GM19099 (cell line): ENCODE results near the gene UGT1A8.
"Not testable (repeated sequence)": the region's sequence is repeated elsewhere in the genome, so short reads cannot be mapped to it uniquely, and the experiment has no call there.

ENCODE experiments used
- POLR2A ChIP-seq: IDR thresholded peaks from 3 replicates; pipeline ENCODE4 v1.6.1; 2011; ENCODE audit warnings: low read depth; ENCODE audit not compliant: insufficient read length; ENCODE audit errors: extremely low read depth

UGT1A8 gene

DNA sequence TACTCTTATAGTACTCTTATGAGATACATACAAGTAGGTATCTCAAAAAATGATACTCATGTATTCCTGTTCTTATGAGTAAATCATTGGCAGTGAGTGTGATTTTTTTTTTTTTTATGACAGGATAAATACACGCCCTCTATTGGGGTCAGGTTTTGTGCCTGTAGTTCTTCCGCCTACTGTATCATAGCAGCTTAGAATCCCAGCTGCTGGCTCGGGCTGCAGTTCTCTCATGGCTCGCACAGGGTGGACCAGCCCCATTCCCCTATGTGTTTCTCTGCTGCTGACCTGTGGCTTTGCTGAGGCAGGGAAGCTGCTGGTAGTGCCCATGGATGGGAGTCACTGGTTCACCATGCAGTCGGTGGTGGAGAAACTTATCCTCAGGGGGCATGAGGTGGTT, at the start of gene UGT1A8:
Gene UGT1A8 (plus strand): TSS at position 158 of the 400 bp plus-strand sequence. CDS start 75 bp downstream, at position 233.
- TF ChIP-seq POLR2A = not testable (repeated sequence)

DNA sequence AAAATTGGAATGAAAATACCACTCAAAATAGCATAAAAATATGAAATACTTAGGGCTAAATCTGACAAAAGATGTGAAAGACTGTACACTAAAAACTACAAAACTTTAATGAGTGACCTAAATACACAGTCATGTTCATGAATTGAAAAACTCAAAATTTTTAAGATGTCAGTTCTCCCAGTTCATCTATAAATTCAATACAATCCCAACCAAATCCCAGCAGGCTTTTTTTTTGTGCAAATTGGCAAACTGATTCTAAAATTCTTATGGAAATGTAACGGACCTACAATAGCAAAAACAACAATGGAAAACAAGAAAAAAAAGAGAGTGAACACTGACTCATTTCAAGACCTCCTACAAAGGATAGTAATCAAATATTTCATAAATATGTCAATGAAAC, 46.4 kb upstream of the UGT1A8 start:
- no peak for TF ChIP-seq POLR2A

DNA sequence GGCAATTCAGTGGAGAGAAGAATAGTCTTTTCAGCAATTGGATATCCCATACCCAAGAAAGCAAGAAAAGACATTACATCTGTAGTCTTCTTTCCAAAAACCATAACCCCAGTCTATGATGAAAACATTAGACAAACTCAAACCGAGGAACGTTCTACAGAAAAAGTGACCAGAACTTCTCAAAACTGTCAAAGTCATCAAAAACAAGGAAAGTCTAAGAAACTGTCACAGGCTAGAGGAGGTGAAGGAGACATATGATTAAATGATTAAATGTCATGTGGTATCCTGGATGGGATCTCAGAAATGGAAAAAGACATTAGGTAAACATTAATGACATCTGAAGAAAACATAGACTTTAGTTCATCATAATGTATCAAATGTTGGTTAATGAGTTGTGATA, 46.0 kb upstream of the UGT1A8 start:
- TF ChIP-seq POLR2A = no peak

DNA sequence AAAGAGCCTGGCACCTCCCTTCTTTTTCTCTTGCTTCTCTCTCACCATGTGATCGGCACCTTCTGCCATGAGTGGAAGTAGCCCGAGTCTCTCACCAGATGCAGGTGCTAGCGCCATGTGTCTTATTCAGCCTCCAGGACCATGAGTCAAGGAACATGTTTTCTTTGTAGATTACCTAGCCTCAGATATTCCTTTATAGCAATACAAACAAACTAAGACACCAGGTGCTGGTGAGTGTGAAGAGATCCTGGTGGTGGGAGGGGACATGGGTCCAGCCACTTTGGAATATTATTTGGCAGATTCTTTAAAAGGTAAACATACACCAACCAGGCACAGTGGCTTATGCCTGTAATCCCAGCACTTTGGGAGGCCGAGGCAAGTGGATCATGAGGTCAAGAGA, 45.0 kb upstream of the UGT1A8 start:
- no peak for TF ChIP-seq POLR2A

DNA sequence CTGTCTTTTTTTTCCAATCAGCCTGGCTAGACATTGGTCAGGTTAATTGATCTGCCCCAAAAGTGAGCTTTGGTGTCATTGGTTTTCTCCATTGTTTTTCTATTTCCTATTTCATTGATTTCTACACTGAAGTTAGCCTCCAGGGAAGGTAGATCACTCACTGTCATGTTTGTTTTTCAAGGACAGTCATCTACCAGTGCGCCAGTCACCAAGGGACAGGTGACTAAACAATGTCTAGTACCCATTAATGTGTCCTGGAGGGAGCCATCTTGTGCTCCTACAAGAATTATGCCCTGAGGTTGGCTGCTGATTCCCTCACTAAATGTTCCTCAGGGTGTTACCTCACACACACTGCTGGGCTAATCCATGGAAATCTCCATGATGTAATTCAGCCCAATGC, 33.2 kb upstream of the UGT1A8 start:
- no peak for TF ChIP-seq POLR2A

DNA sequence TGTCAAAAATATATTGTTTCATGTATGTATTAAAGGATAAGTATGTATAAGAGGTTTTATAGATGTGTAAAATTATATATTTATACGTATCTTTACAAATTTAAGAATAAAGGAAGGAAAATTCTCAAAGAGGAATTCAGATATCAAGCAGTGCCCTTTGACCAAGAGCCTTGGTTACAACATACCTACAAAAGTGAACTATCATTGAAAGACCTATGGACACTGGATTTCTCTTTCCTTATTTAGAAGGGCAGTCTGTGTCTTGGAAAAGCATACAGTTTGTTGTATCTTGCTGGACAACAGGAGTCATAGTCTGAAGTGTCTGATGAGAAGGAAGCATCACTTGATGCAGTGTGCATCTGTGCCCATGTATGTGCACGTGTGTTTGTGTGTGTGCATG, 29.0 kb upstream of the UGT1A8 start:
- TF ChIP-seq POLR2A = no peak

DNA sequence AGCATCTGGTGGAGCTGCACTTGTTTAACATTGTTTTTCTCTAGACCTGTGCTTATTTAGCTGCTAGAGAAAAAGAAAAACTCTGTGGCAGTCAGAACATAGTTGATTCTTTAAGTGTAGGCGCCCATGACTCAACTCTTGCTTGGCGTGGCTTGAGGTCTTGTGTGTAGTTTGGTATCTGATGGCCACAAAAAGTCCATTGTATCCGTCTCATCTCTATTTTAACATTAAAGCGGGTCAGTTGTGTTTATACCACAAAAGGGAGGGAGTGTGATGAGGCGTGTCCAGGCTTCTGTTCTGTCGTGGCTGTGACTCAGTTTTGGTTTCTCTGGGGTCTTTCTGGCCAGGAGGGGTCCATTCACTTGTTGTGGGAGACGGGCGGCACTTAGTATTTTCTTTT, 24.2 kb upstream of the UGT1A8 start:
- TF ChIP-seq POLR2A = no peak

DNA sequence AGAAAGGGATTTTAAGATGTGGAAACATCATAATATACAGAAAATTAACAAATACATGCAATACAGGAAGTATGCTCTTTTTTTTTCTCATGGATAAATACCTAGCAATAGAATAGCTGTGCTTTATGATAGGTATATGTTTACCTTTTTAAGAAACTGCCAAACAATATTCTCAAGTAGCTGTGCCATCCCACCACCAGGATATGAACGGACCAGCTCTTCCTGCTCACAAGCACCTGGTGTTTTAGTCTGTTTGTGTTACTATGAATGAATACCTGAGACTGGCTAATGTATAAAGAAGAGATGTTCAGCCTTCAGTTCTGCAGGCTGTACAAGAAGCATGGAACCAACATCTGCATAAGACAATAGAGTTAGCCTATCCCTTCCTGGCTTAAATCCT, 19.9 kb upstream of the UGT1A8 start:
- no peak for TF ChIP-seq POLR2A

DNA sequence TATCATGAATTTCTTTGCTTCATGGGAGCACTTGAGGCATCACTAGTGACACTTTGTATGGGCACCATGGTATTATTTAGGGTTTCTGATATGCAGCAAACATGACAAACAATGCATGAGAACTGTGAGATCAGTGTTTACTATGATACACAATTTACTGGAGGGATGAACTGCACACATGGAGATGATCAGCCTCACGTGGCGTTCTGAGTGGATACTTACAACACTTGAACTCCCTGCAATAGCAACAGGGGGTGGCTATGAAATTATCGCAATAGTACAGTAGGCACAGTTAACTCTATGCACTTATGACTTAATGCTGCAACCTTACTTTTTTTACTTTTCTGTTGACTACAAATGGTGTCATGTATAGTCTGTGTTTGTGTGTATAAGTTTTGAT, 18.5 kb upstream of the UGT1A8 start:
- no peak for TF ChIP-seq POLR2A

DNA sequence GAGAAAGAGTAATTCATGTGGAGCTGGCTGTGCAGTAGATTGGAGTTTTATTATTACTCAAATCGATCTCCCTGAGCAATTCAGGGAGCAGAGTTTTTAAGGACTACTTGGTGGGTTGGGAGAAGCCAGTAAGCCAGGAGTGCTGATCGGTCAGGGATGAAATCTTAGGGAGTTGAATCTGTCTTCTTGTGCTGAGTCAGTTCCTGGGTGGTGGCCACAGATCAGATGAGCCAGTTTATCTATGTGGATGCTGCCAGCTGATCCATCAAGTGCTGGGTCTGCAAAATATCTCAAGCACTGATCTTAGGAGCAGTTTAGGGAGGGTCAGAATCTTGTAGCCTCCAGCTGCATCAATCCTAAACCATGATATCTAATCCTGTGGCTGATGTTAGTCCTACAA, 17.0 kb upstream of the UGT1A8 start:
- TF ChIP-seq POLR2A = no peak

DNA sequence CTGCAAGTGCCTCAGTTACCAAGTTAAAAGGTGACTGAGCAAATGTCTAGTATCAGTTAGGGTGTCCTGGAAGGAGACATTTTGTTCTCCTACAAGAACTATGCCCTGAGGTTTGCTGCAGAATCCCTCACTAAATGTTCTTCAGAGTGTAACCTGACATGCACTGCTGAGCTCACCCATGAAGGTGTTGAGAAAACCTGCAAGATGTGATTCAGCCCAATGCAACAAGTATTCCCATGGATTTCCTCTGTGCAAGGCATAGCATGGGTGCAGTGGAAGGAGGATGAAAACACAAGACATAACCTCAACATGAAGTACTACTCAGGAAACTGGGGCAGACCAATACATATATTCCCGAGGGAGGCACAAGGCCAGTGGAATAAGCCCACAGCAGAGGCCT, 15.4 kb upstream of the UGT1A8 start:
- TF ChIP-seq POLR2A = no peak

DNA sequence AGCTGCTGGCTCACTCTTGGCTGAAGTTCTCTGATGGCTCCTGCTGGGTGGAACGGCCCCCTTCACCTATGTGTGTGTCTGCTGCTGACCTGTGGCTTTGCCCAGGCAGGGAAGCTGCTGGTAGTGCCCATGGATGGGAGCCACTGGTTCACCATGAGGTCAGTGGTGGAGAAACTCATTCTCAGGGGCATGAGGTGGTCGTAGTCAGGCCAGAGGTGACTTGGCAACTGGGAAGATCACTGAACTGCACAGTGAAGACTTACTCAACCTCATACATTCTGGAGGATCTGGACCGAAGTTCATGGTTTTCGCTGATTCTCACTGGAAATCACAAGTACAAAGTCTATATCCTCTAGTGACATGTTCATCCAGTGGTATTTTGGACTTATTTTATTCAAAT, 13.9 kb upstream of the UGT1A8 start:
- TF ChIP-seq POLR2A = no peak

DNA sequence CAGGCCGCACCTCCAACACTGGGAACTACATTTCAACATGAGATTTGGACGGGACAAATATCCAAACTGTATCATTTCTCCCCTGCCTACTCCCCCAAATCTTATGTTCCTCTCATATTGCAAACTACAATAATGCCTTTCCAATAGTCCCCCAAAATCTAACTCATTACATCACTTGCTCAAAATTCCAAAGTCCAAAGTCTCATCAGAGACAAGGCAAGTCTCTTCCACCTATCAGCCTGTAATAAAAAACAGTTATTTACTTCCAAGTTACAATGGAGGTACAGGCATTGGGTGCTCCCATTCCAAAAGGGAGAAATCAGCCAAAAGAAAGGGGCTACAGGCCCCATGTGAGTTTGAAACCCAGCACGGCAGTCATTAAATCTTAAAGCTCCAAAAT, 12.6 kb upstream of the UGT1A8 start:
- TF ChIP-seq POLR2A = no peak

DNA sequence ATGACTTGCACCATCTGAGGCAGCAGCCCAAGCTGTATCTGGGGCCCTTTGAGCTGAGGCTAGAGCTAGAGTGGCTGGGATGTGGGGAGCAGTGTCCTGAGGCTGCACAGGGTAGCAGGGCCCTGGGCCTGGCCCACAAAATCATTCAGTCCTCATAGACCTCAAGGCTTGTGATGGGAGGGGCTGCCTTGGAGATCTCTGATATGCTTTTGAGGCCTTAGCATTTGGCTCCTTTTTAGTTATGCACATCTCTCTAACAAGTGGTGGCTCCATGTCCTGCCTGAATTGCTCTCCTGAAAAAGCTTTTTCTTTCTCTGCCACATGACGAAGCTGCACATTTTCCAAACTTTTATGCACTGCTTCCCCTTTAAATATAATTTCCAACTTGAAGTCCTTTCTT, 11.8 kb upstream of the UGT1A8 start:
- TF ChIP-seq POLR2A = no peak

DNA sequence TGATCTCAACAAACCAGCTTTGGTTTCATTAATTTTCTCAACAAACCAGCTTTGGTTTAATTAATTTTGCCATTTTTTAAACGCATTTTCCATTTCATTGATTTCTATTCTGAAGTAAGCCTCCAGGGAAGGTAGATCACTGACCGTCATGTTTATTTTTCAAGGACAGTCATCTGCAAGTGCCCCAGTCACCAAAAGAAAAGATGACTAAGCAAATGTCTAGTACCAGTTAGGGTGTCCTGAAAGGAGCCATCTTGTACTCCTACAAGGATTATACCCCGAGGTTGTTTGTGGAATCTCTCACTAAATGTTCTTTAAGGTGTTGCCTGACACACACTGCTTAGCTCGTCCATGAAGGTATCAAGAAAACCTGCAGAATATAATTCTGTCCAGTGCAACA, 6.1 kb upstream of the UGT1A8 start:
- no peak for TF ChIP-seq POLR2A

DNA sequence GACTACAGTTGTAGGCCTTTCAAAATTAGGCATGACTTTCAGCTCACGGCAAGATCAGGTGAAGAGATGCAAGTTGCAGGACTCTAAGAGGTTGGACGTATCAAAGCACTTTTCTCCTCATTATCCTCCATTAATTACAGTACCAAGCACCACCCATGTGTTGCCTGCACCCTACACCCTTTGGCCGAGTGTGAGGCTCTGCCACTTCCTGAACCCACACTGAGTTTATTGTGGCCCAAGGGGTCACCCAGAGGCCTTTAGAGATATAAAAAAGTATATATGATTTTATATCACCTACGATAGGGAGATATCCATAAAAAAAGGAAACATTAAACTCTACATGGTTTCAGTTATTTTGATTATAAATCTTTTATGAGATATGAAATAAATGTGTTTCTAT, 2.8 kb downstream of the UGT1A8 start:
- TF ChIP-seq POLR2A = no peak

DNA sequence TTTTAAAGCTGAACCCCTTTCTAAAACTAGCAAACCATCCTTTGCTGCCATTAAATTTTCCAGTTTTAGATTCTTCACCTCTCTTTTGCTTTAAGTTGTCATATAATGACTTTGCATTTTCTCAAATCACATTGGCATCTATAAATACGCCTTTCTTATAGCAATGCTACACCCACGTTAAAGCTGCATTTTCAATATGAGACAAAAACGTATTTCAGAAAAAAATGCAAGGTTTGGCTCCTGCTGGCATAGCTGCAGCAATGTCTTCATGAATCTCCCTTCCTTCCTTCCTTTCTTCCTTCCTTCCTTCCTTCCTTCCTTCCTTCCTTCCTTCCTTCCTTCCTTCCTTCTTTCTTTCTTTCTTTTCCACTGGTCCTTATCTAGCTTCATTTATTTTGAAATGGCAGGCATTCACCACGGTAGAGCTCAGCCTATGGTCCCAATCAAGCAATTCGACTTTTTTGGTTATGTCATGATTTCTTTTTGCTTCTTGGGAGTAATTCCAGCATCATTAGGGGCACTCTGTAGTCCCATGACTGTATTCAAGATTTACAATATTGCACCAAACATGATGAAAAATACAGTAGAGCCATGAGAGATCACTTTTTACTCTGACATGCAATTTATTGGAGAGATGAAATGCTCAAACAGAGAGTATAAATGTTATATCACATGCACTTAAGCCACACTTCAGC, 10.0 kb downstream of the UGT1A8 start:
- TF ChIP-seq POLR2A = no peak
